MM.1S (cell line): ENCODE data around the gene SSX2IP.
"Not testable (repeated sequence)": the region's sequence is repeated elsewhere in the genome, so short reads cannot be mapped to it uniquely, and the experiment has no call there.

Source experiments
- EZH2 ChIP-seq: fragments of 300-600 bp; sonication (generic); optimal IDR thresholded peaks from 2 replicates; pipeline ENCODE3; 2017; ENCODE audit warnings: low read depth, mild to moderate bottlenecking, antibody characterized with exemption, low read length, mixed read lengths
- EZH2phosphoT487 ChIP-seq: fragments of 300-600 bp; sonication (generic); IDR thresholded peaks from 2 replicates; pipeline ENCODE4 v1.6.1; 2018; ENCODE audit warnings: antibody characterized with exemption, low read length
- TF ChIP-seq, protein P1 (sequence below): fragments of 300-600 bp; sonication (generic); IDR thresholded peaks from 2 replicates; pipeline ENCODE4 v1.5.1; 2016; ENCODE audit warnings: antibody characterized with exemption, low read length, mixed read lengths

DNA sequence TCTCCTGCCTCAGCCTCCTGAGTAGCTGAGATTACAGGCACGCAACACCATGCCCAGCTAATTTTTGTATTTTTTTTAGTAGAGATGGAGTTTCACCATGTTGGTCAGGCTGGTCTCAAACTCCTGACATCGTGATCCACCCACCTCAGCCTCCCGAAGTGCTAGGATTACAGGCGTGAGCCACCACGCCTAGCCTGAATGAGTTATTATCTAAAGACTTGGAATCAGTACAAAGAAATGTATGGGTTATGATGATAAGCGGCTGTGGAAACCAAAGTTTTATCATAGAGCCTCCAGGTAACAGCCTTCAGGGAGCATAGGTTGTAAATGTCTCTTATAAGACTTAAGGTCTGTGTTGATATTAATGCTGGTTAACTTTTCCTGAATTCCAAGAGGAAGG, 50.5 kb downstream of the SSX2IP start:
- TF ChIP-seq, protein P1, sequence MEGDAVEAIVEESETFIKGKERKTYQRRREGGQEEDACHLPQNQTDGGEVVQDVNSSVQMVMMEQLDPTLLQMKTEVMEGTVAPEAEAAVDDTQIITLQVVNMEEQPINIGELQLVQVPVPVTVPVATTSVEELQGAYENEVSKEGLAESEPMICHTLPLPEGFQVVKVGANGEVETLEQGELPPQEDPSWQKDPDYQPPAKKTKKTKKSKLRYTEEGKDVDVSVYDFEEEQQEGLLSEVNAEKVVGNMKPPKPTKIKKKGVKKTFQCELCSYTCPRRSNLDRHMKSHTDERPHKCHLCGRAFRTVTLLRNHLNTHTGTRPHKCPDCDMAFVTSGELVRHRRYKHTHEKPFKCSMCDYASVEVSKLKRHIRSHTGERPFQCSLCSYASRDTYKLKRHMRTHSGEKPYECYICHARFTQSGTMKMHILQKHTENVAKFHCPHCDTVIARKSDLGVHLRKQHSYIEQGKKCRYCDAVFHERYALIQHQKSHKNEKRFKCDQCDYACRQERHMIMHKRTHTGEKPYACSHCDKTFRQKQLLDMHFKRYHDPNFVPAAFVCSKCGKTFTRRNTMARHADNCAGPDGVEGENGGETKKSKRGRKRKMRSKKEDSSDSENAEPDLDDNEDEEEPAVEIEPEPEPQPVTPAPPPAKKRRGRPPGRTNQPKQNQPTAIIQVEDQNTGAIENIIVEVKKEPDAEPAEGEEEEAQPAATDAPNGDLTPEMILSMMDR = not testable (repeated sequence)
- TF ChIP-seq EZH2, EZH2phosphoT487: not testable (repeated sequence)
